OCI-LY3 (cell line): ENCODE measurements around the gene XRCC4.

ENCODE experiments used
- EZH2phosphoT487 ChIP-seq: fragments of 200-600 bp; shearing (Covaris generic); IDR thresholded peaks from 2 replicates; pipeline ENCODE4 v1.6.1; 2018; ENCODE audit warnings: antibody characterized with exemption, mixed run types, low read depth
- TF ChIP-seq, protein P1 (sequence below): fragments of 200-600, 300-600 bp; sonication (generic); IDR thresholded peaks from 2 replicates; pipeline ENCODE4 v1.5.1; 2014; ENCODE audit warnings: antibody characterized with exemption, low read length, low read depth

DNA sequence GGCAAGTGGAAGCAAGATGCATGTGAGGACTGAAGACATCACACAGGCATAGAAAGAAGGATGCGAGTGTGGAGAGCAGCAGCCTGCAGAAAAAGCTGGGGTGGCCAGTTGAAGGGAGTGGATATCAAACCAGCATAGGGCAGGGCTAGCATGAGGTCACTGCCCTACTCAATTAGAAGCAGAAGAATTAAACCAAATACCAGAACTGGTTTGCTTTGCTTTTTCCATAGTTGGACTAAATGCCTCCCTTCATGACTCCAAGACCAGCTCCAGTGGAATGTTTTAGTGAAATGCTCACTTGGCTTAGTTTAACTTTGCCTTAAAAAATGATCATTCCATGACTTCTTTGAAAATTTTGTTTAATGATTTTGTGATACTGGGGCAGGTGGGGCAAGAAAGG is 46.0 kb upstream of the XRCC4 start:
- TF ChIP-seq, protein P1, sequence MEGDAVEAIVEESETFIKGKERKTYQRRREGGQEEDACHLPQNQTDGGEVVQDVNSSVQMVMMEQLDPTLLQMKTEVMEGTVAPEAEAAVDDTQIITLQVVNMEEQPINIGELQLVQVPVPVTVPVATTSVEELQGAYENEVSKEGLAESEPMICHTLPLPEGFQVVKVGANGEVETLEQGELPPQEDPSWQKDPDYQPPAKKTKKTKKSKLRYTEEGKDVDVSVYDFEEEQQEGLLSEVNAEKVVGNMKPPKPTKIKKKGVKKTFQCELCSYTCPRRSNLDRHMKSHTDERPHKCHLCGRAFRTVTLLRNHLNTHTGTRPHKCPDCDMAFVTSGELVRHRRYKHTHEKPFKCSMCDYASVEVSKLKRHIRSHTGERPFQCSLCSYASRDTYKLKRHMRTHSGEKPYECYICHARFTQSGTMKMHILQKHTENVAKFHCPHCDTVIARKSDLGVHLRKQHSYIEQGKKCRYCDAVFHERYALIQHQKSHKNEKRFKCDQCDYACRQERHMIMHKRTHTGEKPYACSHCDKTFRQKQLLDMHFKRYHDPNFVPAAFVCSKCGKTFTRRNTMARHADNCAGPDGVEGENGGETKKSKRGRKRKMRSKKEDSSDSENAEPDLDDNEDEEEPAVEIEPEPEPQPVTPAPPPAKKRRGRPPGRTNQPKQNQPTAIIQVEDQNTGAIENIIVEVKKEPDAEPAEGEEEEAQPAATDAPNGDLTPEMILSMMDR: no peak
- TF ChIP-seq EZH2phosphoT487: no peak
